ENCODE data around the gene CALU.

- no peak for TF ChIP-seq TARDBP (IDR thresholded peaks at IDR 0.05)
- no peak for TF ChIP-seq ELF4 (IDR thresholded peaks at IDR 0.05)
- TF ChIP-seq ARNT (IDR thresholded peaks at IDR 0.05): no peak
- TF ChIP-seq LEF1 (IDR thresholded peaks at IDR 0.05; ENCODE audit: borderline replicate concordance): no peak
- TF ChIP-seq SP1 (IDR thresholded peaks at IDR 0.05): no peak
- TF ChIP-seq PKNOX1 (IDR thresholded peaks at IDR 0.05): no peak
- no peak for TF ChIP-seq FOXM1 (IDR thresholded peaks at IDR 0.05; ENCODE audit: borderline replicate concordance)
- TF ChIP-seq NFRKB (IDR thresholded peaks at IDR 0.05): no peak
- TF ChIP-seq L3MBTL2 (conservative IDR thresholded peaks at IDR 0.05): no peak
- TF ChIP-seq FOXA1 (IDR thresholded peaks at IDR 0.05): no peak
These were observed 6.5 kb downstream of the CALU start for GRCh38 chr7:128745706-128746105.
